ENCODE measurements around the gene JSRP1.
"Not testable (repeated sequence)": the region's sequence is repeated elsewhere in the genome, so short reads cannot be mapped to it uniquely, and the experiment has no call there.

The JSRP1 gene

GRCh38 chr19:2282062-2282861 is 26.0 kb upstream of the JSRP1 start, which contains the start of gene PEAK3:
TSS of gene PEAK3 (minus strand) at chr19:2282175. CDS start at chr19:2280931, 1,244 bp downstream.
- DNase-seq (ENCODE audit: low read depth), result no peak
- H3K4me3 ChIP-seq (ENCODE audit: control insufficient read depth, low read depth, low read length), result no peak within 1 kb of the TSS
- no peak for TF ChIP-seq CTCF (IDR thresholded peaks at IDR 0.05; ENCODE audit: control insufficient read depth, insufficient read depth, low read depth, low read length, missing control alignments)

- not testable (repeated sequence) for DNase-seq (ENCODE audit: low read depth); H3K4me3 ChIP-seq (ENCODE audit: control insufficient read depth, low read depth, low read length)
Observed at GRCh38 chr19:2281265-2282061, 25.2 kb upstream of the JSRP1 start.

GRCh38 chr19:2280633-2281264 is 24.5 kb upstream of the JSRP1 start:
- no peak for DNase-seq (ENCODE audit: low read depth)
- H3K4me3 ChIP-seq (ENCODE audit: control insufficient read depth, low read depth, low read length), result no peak overlapping the region
- no peak for TF ChIP-seq CTCF (IDR thresholded peaks at IDR 0.05; ENCODE audit: control insufficient read depth, insufficient read depth, low read depth, low read length, missing control alignments)

- no peak for DNase-seq (ENCODE audit: low read depth)
- TF ChIP-seq CTCF (IDR thresholded peaks at IDR 0.05; ENCODE audit: control insufficient read depth, insufficient read depth, low read depth, low read length, missing control alignments), result no peak
- no peak overlapping the region for H3K4me3 ChIP-seq (ENCODE audit: control insufficient read depth, low read depth, low read length)
Observed at GRCh38 chr19:2278459-2279158, 22.4 kb upstream of the JSRP1 start.

GRCh38 chr19:2277138-2277537 is 20.9 kb upstream of the JSRP1 start:
- no peak for TF ChIP-seq CTCF (IDR thresholded peaks at IDR 0.05; ENCODE audit: control insufficient read depth, insufficient read depth, low read depth, low read length, missing control alignments)
- no peak for DNase-seq (ENCODE audit: low read depth)
- H3K4me3 ChIP-seq (ENCODE audit: control insufficient read depth, low read depth, low read length), result no peak overlapping the region

- DNase-seq (ENCODE audit: low read depth), result no peak
- TF ChIP-seq CTCF (IDR thresholded peaks at IDR 0.05; ENCODE audit: control insufficient read depth, insufficient read depth, low read depth, low read length, missing control alignments), result no peak
- no peak overlapping the region for H3K4me3 ChIP-seq (ENCODE audit: control insufficient read depth, low read depth, low read length)
Observed at GRCh38 chr19:2276429-2276986, 20.3 kb upstream of the JSRP1 start.

All from AG09309 (cell line).